Vagina (tissue), 2 donors: ENCODE results near the gene AGPAT3. TPM values are rescaled to one million over a fixed set of nuclear protein-coding genes. Genes with fewer than 3 reads are reported as not detected.
"Not testable (repeated sequence)": the region's sequence is repeated elsewhere in the genome, so short reads cannot be mapped to it uniquely, and the experiment has no call there.

ENCODE experiments used
- DNase-seq, 2 donors: peaks; one replicate each; pipeline ENCODE4 v3.0.0-alpha.2; 2017; ENCODE audit errors: extremely low spot score in 2 of 2
- H3K27ac ChIP-seq: fragments of 200-600 bp; sonication (generic); one replicate; pipeline ENCODE4 v1.5.1; 2019
- H3K27me3 ChIP-seq: fragments of 200-600 bp; sonication (generic); one replicate; pipeline ENCODE4 v1.5.1; 2019
- H3K36me3 ChIP-seq, 2 donors: fragments of 200-600 bp; sonication (generic); one replicate each; pipeline ENCODE4 v1.5.1; 2017 to 2019
- H3K4me1 ChIP-seq: fragments of 200-600 bp; sonication (generic); one replicate; pipeline ENCODE4 v1.5.1; 2019
- H3K4me3 ChIP-seq, 2 donors: fragments of 200-600 bp; sonication (generic); 1 replicate in 1 of 2; 2 replicates in 1 of 2; pipeline ENCODE4 v1.5.1; 2016 to 2019
- H3K9me3 ChIP-seq: fragments of 200-600 bp; sonication (generic); one replicate; pipeline ENCODE4 v1.5.1; 2019
- POLR2A ChIP-seq, 2 donors: fragments of 450-650 bp; IDR thresholded peaks; one replicate each; pipeline ENCODE4 v1.6.1; 2017; ENCODE audit warnings: antibody characterized with exemption in 2 of 2, mild to moderate bottlenecking in 2 of 2, moderate library complexity in 2 of 2
- POLR2AphosphoS5 ChIP-seq, 2 donors: sonication (generic); formaldehyde crosslinking; IDR thresholded peaks; one replicate each; pipeline ENCODE4 v1.9.0; 2017; ENCODE audit warnings: antibody characterized with exemption in 2 of 2, mild to moderate bottlenecking in 2 of 2, low read depth in 1 of 2; ENCODE audit not compliant: insufficient read depth in 1 of 2
- intact Hi-C: fragments of 100-400 bp; cut with DNase I; formaldehyde crosslinking; loops from one replicate; pipeline ENCODE4 v1.15.1; 2023
- total RNA-seq: library from RNA; depleted of rRNA; stranded (reverse); fragments of >200 nt; gene quantifications from one replicate; pipeline ENCODE4 v1.2.3, GENCODE V29; 2016
- TF ChIP-seq, protein P1 (sequence below), 3 experiments: fragments of 450-650 bp in 2 of 3; fragments of 200-600 bp in 1 of 3; sonication (generic) in 1 of 3; IDR thresholded peaks; one replicate each; pipeline ENCODE4 v1.5.1; 2017 to 2019; ENCODE audit warnings: antibody characterized with exemption in 3 of 3, mild to moderate bottlenecking in 2 of 3, moderate library complexity in 2 of 3

AGPAT3 gene
- total RNA-seq, 1 donor from 2014 or later = 34.4 TPM

DNA sequence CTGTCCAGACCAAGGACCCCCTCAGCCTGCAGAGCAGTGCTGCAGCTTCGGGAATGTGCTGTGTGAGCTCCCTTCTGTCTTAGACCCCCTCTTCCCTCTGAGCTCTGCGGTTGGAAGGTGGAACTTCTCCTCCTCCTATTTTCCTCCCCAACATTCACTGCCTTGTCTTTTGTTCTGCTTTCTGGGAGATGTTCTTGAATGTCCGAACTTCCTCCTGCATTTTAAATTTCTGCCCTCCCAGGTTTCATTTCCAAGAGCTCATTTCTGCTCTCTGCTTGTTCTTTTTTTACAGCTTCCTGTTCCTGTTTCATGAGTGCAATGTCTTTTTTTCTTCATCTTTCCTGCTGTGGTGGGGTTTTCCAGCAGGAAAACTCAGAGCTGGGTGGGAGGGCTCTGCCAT lies 46.3 kb upstream of the AGPAT3 start:
- Histone ChIP-seq H3K9me3 (no peaks in the 10 kb centered on the region), H3K4me3 (no peak overlapping the region), H3K36me3 (no peaks in the 10 kb centered on the region), H3K4me1 (peaks cover 5% of the 10 kb centered on the region), H3K27ac (no peak overlapping the region), H3K27me3 (no peaks in the 10 kb centered on the region)
- DNase-seq = no peak
- intact Hi-C loops = no loop called here
- TF ChIP-seq POLR2AphosphoS5 (IDR thresholded peaks at IDR 0.05; ENCODE audit: insufficient read depth in 1 of 2, low read depth in 1 of 2) (no peak), POLR2A (IDR thresholded peaks at IDR 0.05) (no peak)
- TF ChIP-seq, protein P1, sequence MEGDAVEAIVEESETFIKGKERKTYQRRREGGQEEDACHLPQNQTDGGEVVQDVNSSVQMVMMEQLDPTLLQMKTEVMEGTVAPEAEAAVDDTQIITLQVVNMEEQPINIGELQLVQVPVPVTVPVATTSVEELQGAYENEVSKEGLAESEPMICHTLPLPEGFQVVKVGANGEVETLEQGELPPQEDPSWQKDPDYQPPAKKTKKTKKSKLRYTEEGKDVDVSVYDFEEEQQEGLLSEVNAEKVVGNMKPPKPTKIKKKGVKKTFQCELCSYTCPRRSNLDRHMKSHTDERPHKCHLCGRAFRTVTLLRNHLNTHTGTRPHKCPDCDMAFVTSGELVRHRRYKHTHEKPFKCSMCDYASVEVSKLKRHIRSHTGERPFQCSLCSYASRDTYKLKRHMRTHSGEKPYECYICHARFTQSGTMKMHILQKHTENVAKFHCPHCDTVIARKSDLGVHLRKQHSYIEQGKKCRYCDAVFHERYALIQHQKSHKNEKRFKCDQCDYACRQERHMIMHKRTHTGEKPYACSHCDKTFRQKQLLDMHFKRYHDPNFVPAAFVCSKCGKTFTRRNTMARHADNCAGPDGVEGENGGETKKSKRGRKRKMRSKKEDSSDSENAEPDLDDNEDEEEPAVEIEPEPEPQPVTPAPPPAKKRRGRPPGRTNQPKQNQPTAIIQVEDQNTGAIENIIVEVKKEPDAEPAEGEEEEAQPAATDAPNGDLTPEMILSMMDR (IDR thresholded peaks at IDR 0.05) = no peak

DNA sequence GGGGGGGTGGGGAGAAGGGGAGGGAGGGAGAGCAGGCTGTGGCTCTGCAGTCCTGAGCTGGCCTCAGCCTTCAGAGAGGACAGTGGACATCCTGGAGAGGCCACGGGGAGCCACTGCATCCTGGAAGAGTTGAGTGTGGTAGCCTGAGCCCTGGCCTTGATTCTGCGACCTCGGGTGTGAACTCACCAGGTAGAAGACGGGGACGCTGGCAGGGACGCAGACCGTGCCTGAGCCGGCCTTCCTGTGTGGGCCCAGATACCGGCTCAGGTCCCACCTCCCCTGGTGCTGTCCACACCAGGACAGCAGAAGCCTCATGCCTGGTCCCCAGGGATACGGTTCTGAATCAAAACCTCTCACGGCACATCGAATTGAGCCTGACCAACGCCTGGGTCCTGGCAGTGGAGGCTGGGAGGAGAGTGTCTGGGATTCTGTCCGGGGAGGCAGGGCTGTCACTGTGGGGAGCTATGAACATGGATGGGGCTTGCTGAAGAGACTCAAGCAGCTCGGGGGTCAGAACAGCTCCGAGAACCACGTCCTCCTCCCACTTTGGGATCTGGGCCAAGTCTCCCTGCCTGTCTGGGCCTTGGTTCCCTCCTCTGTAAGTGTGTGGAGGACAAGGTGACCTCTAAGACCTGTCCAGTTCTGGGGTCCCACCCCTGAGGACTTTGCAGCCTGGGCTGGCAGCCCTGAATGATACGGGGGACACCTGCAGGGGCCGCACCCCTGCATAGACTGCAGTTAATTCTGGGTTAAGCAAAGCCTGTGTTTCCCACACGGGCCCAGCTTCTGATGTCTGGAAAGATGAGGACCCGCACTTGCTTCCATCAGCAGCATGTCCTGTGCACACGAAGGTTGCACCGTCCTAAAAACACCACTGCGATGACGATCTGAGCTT lies 45.3 kb upstream of the AGPAT3 start:
- intact Hi-C loops = no loop called here
- Histone ChIP-seq H3K27ac (no peak overlapping the region), H3K9me3 (no peaks in the 10 kb centered on the region), H3K27me3 (no peaks in the 10 kb centered on the region), H3K4me3 (no peak overlapping the region), H3K36me3 (no peaks in the 10 kb centered on the region), H3K4me1 (no peaks in the 10 kb centered on the region)
- TF ChIP-seq POLR2A (IDR thresholded peaks at IDR 0.05) (no peak), POLR2AphosphoS5 (IDR thresholded peaks at IDR 0.05; ENCODE audit: insufficient read depth in 1 of 2, low read depth in 1 of 2) (no peak)
- TF ChIP-seq, protein P1 (IDR thresholded peaks at IDR 0.05) = no peak
- no peak for DNase-seq

DNA sequence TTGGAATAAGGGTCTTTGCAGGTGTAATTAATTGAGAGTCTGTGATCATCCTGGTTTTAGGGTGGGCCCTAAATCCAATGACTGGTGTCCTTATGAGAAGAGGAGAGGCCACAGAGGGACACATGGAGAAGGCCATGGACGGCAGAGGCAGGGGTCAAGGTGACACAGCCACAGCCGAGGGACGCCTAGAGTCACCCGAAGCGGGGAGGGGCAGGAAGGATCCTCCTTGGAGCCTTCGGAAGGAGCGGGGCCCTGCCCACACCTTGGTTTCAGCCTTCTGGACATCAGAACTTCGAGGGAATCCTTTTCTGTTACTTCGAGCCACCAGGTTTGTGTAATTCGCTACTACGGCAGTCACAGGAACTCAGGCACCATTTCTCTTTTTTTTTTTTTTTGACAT lies 44.6 kb upstream of the AGPAT3 start:
- DNase-seq = no peak
- intact Hi-C loops = no loop called here
- TF ChIP-seq, protein P1 (IDR thresholded peaks at IDR 0.05) = no peak
- TF ChIP-seq POLR2AphosphoS5 (IDR thresholded peaks at IDR 0.05; ENCODE audit: insufficient read depth in 1 of 2, low read depth in 1 of 2) = no peak
- no peak for TF ChIP-seq POLR2A (IDR thresholded peaks at IDR 0.05)
- H3K27ac ChIP-seq = no peak overlapping the region
- no peaks in the 10 kb centered on the region for H3K4me1 ChIP-seq
- H3K4me3 ChIP-seq = no peak overlapping the region
- no peaks in the 10 kb centered on the region for H3K27me3 ChIP-seq
- H3K36me3 ChIP-seq = no peaks in the 10 kb centered on the region
- no peaks in the 10 kb centered on the region for H3K9me3 ChIP-seq

DNA sequence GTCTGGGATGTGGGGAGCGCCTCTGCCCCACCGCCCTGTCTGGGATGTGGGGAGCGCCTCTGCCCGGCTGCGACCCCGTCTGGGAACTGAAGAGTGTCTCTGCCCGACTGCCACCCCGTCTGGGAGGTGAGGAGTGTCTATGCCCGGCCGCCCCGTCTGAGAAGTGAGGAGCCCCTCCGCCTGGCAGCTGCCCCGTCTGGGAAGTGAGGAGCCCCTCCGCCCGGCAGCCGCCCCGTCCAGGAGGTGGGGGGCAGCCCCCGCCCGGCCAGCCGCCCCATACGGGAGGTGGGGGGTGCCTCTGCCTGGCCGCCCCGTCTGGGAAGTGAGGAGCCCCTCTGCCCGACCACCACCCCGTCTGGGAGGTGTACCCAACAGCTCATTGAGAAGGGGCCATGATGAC lies 42.9 kb upstream of the AGPAT3 start:
- H3K4me3 ChIP-seq, H3K9me3 ChIP-seq, H3K36me3 ChIP-seq, intact Hi-C loops, H3K27me3 ChIP-seq, H3K27ac ChIP-seq, DNase-seq, H3K4me1 ChIP-seq: not testable (repeated sequence)

DNA sequence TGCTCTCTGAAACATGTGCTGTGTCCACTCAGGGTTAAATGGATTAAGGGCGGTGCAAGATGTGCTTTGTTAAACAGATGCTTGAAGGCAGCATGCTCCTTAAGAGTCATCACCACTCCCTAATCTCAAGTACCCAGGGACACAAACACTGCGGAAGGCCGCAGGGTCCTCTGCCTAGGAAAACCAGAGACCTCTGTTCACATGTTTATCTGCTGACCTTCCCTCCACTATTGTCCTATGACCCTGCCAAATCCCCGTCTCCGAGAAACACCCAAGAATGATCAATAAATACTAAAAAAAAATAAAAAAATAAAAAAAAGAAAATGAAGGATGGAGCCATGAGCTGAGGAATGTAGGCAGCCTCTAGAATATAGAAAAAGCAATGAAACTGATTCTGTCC lies 42.3 kb upstream of the AGPAT3 start:
- H3K27ac ChIP-seq, DNase-seq, H3K9me3 ChIP-seq, intact Hi-C loops, H3K36me3 ChIP-seq, H3K4me3 ChIP-seq, H3K4me1 ChIP-seq, H3K27me3 ChIP-seq: not testable (repeated sequence)
